A673 (cell line): ENCODE measurements around the gene EPM2AIP1.

ENCODE experiments used
- CTCF ChIP-seq: fragments of 300-800, 200-600 bp; sonication (generic); conservative IDR thresholded peaks from 2 replicates; pipeline ENCODE4 v1.5.1; 2017; ENCODE audit warnings: low read depth, mild to moderate bottlenecking, antibody characterized with exemption, low read length, moderate library complexity, mixed read lengths
- EZH2 ChIP-seq: fragments of 200-600 bp; sonication (generic); IDR thresholded peaks from 2 replicates; pipeline ENCODE4 v1.6.1; 2017; ENCODE audit warnings: borderline replicate concordance, low read depth, mild to moderate bottlenecking, mixed read lengths, antibody characterized with exemption, low read length; ENCODE audit not compliant: poor library complexity, severe bottlenecking

- no peak for TF ChIP-seq CTCF
- TF ChIP-seq EZH2: no peak
Measured at GRCh38 chr3:37016903-37017302, 24.0 kb upstream of the EPM2AIP1 start.
